ENCODE results near the gene TCEAL4. TPM values are rescaled to one million over a fixed set of nuclear protein-coding genes. Genes with fewer than 3 reads are reported as not detected.
A peak's percentile ranks its signal among the peaks of the same experiment; 100 is the strongest.

The TCEAL4 gene
- total and polyA plus RNA-seq, 4 donors: 6.3 to 50.5 (median 36.7) TPM

DNA sequence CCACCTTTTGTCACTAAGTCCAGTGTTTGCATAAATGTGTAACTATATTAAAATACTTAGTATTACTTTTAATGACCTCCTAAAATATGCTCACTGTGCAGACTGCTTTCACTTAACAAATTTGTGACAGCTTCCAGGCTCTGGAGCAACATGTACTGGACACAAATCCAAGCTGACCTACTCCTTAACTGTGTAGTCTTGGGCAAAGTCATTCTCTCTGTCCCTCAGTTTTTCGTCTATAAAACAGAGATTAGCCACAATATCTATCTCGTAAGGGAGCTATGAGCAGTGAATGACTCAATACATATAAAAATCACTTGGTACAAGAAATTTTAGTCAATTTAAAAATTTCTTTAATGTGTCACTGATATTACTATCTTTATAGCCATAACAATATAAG, 45.6 kb upstream of the TCEAL4 start:
- Histone ChIP-seq H3K36me3 (ENCODE audit: control insufficient read depth in 4 of 4, insufficient read depth in 3 of 4, low read depth in 1 of 4, low read length in 3 of 4) (no peaks in the 10 kb centered on the region), H3K27ac (ENCODE audit: low read depth in 1 of 2, low read length in 2 of 2) (no peak overlapping the region), H3K9me3 (ENCODE audit: control insufficient read depth in 4 of 4, low read length in 3 of 4) (no peaks in the 10 kb centered on the region), H3K9ac (ENCODE audit: low read depth in 1 of 2, low read length in 2 of 2) (no peak overlapping the region), H3K27me3 (ENCODE audit: control insufficient read depth in 4 of 4, insufficient read depth in 4 of 4, low read length in 3 of 4) (no peaks in the 10 kb centered on the region), H3K4me3 (ENCODE audit: low read depth in 1 of 3, low read length in 3 of 3) (no peak overlapping the region), H3K4me1 (ENCODE audit: control insufficient read depth in 4 of 4, insufficient read depth in 4 of 4, low read length in 3 of 4) (no peaks in the 10 kb centered on the region)
- WGBS: 88% methylated on average over 2 of the region's 2 CpGs
- no peak for TF ChIP-seq HNF4G (IDR thresholded peaks at IDR 0.05)
- TF ChIP-seq TAF1 (conservative IDR thresholded peaks at IDR 0.05): no peak
- no peak for TF ChIP-seq FOXA1 (IDR thresholded peaks at IDR 0.05)
- TF ChIP-seq HNF4A (conservative IDR thresholded peaks at IDR 0.05): no peak
- no peak for TF ChIP-seq YY1 (IDR thresholded peaks at IDR 0.05)
- TF ChIP-seq SP1 (IDR thresholded peaks at IDR 0.05): no peak
- TF ChIP-seq CTCF (IDR thresholded peaks at IDR 0.05; ENCODE audit: low read depth, low read length, missing input control): no peak
- no peak for TF ChIP-seq ATF3 (IDR thresholded peaks at IDR 0.05)
- DNase-seq (ENCODE audit: low spot score): no peak

DNA sequence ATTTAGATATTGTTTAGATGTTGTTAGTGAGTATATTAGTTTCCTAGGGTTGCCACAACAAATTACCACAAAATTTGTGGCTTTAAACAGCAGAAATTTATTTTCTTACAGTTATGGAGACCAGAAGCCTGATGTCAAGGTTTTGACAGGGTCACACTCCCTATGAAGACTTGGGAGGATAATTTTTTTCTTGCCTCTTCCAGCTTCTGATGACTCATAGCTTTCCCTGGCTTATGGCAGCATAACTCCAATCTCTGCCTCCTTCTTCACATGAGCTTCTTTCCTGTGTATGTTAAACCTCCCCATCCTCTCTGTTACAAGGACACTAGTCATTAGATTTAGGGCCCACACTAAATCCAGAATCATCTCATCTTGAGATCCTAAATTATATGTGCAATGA, 45.2 kb upstream of the TCEAL4 start:
- H3K4me1 ChIP-seq (ENCODE audit: control insufficient read depth in 4 of 4, insufficient read depth in 4 of 4, low read length in 3 of 4): no peaks in the 10 kb centered on the region
- H3K36me3 ChIP-seq (ENCODE audit: control insufficient read depth in 4 of 4, insufficient read depth in 3 of 4, low read depth in 1 of 4, low read length in 3 of 4): no peaks in the 10 kb centered on the region
- TF ChIP-seq ATF3 (IDR thresholded peaks at IDR 0.05) (no peak), HNF4G (IDR thresholded peaks at IDR 0.05) (no peak), NR2F2 (IDR thresholded peaks at IDR 0.05) (peak; percentile 14), RAD21 (IDR thresholded peaks at IDR 0.05) (no peak), GABPA (IDR thresholded peaks at IDR 0.05 in 1 of 2, conservative IDR thresholded peaks at IDR 0.05 in 1 of 2) (no peak), REST (IDR thresholded peaks at IDR 0.05) (no peak), SP1 (IDR thresholded peaks at IDR 0.05) (no peak), EGR1 (IDR thresholded peaks at IDR 0.05; ENCODE audit: low read depth in 2 of 2) (no peak), TAF1 (conservative IDR thresholded peaks at IDR 0.05) (no peak)
- no peak overlapping the region for H3K9ac ChIP-seq (ENCODE audit: low read depth in 1 of 2, low read length in 2 of 2)
- no peak overlapping the region for H3K4me3 ChIP-seq (ENCODE audit: low read depth in 1 of 3, low read length in 3 of 3)
- H3K27me3 ChIP-seq (ENCODE audit: control insufficient read depth in 4 of 4, insufficient read depth in 4 of 4, low read length in 3 of 4): no peaks in the 10 kb centered on the region
- H3K27ac ChIP-seq (ENCODE audit: low read depth in 1 of 2, low read length in 2 of 2): no peak overlapping the region
- no peaks in the 10 kb centered on the region for H3K9me3 ChIP-seq (ENCODE audit: control insufficient read depth in 4 of 4, low read length in 3 of 4)
- DNase-seq (ENCODE audit: low spot score): no peak

Data from liver (tissue), 9 donors.